H1 (cell line): Measurements from ENCODE around the gene OR5AL1. TPM values are rescaled to one million over a fixed set of nuclear protein-coding genes. Genes with fewer than 3 reads are reported as not detected.

Source experiments
- CTCF ChIA-PET: fragments of 300-600 bp; sonication (Branson Sonifier 250); formaldehyde crosslinking; loops from one replicate; lab custom pipeline; 2021; ENCODE audit not compliant: partially characterized antibody; lab: Charles Lee
- POLR2A ChIA-PET: fragments of 300-600 bp; sonication (Branson Sonifier 250); formaldehyde crosslinking; loops from one replicate; lab custom pipeline; 2021; ENCODE audit warnings: inconsistent platforms; ENCODE audit not compliant: partially characterized antibody; lab: Charles Lee
- DNase-seq, 2 experiments: peaks; one replicate each; pipeline versions ENCODE4 v3.0.0 to v3.0.0-alpha.2; 2010 to 2022; ENCODE audit warnings: low spot score in 2 of 2, low read depth in 1 of 2, mixed read lengths in 1 of 2
- FAIRE-seq: peaks from 2 replicates; lab custom pipeline; 2011; peaks lifted over from hg19 to GRCh38; lab: Jason Lieb, UNC
- H2AFZ ChIP-seq: 2 replicates; pipeline ENCODE4 v1.8.1; 2012; ENCODE audit warnings: low read length, inconsistent platforms
- H2AK5ac ChIP-seq: 2 replicates; pipeline ENCODE4 v1.6.1; 2013; ENCODE audit warnings: low read depth, low read length
- H2BK120ac ChIP-seq: replicated peaks from 2 replicates; pipeline ENCODE3; 2013; ENCODE audit warnings: low read depth, low read length, inconsistent platforms
- H2BK12ac ChIP-seq: 2 replicates; pipeline ENCODE4 v1.6.1; 2013; ENCODE audit warnings: low read depth, low read length
- H2BK15ac ChIP-seq: 2 replicates; pipeline ENCODE4 v1.6.1; 2013; ENCODE audit warnings: low read length
- H2BK20ac ChIP-seq: 2 replicates; pipeline ENCODE4 v1.6.1; 2013; ENCODE audit warnings: low read length
- H2BK5ac ChIP-seq: 2 replicates; pipeline ENCODE4 v1.6.1; 2013; ENCODE audit warnings: low read depth, low read length
- H3K14ac ChIP-seq: 2 replicates; pipeline ENCODE4 v1.6.1; 2013; ENCODE audit warnings: inconsistent platforms; ENCODE audit not compliant: insufficient read length
- H3K18ac ChIP-seq: 2 replicates; pipeline ENCODE4 v1.6.1; 2013; ENCODE audit warnings: low read length; ENCODE audit errors: extremely low read depth
- H3K23ac ChIP-seq: 2 replicates; pipeline ENCODE4 v1.6.1; 2013; ENCODE audit warnings: inconsistent platforms; ENCODE audit not compliant: insufficient read length
- H3K23me2 ChIP-seq: 2 replicates; pipeline ENCODE4 v1.6.1; 2013; ENCODE audit warnings: low read depth, low read length
- H3K27ac ChIP-seq: 2 replicates; pipeline ENCODE4 v1.6.1; 2011; ENCODE audit warnings: low read depth, low read length, inconsistent platforms
- H3K27me3 ChIP-seq, 4 experiments: replicated peaks in 1 of 4; 1 replicate in 1 of 4; 2 replicates in 3 of 4; pipeline versions ENCODE4 v1.6.1 to v1.8.1; 2011 to 2013; ENCODE audit warnings: low read length in 3 of 4, mild to moderate bottlenecking in 3 of 4, inconsistent platforms in 2 of 4, mixed read lengths in 2 of 4, moderate library complexity in 1 of 4; ENCODE audit not compliant: control insufficient read depth in 3 of 4, insufficient read depth in 3 of 4; ENCODE audit errors: extremely low read depth in 1 of 4
- H3K36me3 ChIP-seq, 4 experiments: 2 replicates each; pipeline versions ENCODE4 v1.6.1 to v1.8.1; 2011 to 2013; ENCODE audit warnings: mild to moderate bottlenecking in 4 of 4, low read length in 3 of 4, moderate library complexity in 2 of 4, control low read depth in 1 of 4, inconsistent platforms in 1 of 4; ENCODE audit not compliant: insufficient read depth in 4 of 4, control insufficient read depth in 2 of 4
- H3K4ac ChIP-seq: replicated peaks from 2 replicates; pipeline ENCODE3; 2013; ENCODE audit warnings: low read length, low read depth, mixed read lengths, inconsistent platforms; ENCODE audit not compliant: insufficient read length
- H3K4me1 ChIP-seq, 4 experiments: replicated peaks in 1 of 4; 1 replicate in 1 of 4; 2 replicates in 3 of 4; pipeline versions ENCODE4 v1.6.1 to v1.8.1; 2011 to 2013; ENCODE audit warnings: low read length in 3 of 4, inconsistent platforms in 2 of 4, mixed read lengths in 1 of 4; ENCODE audit not compliant: insufficient read depth in 4 of 4, control insufficient read depth in 3 of 4
- H3K4me2 ChIP-seq, 2 experiments: 2 replicates each; pipeline versions ENCODE4 v1.6.1 to v1.8.1; 2011 to 2013; ENCODE audit warnings: low read depth in 2 of 2, low read length in 2 of 2, control low read depth in 1 of 2, inconsistent platforms in 1 of 2, mild to moderate bottlenecking in 1 of 2; ENCODE audit not compliant: insufficient read depth in 1 of 2
- H3K4me3 ChIP-seq, 4 experiments: fragments of 200-600, 300-600 bp in 1 of 4; sonication (generic), shearing (Covaris generic), sonication (Bioruptor Twin) in 1 of 4; 2 replicates each; pipeline versions ENCODE4 v1.5.1 to v1.8.1; 2011 to 2016; ENCODE audit warnings: low read length in 4 of 4, low read depth in 3 of 4, control low read depth in 2 of 4, inconsistent platforms in 2 of 4, mild to moderate bottlenecking in 2 of 4, mixed read lengths in 1 of 4, moderate library complexity in 1 of 4; ENCODE audit not compliant: insufficient read depth in 2 of 4; ENCODE audit errors: extremely low read depth in 1 of 4
- H3K56ac ChIP-seq: replicated peaks from 2 replicates; pipeline ENCODE3; 2013; ENCODE audit warnings: low read depth, mild to moderate bottlenecking, mixed read lengths, low read length, inconsistent platforms; ENCODE audit not compliant: insufficient read length
- H3K79me1 ChIP-seq: 2 replicates; pipeline ENCODE4 v1.6.1; 2013; ENCODE audit warnings: low read depth, low read length, control low read depth
- H3K79me2 ChIP-seq, 2 experiments: 2 replicates each; pipeline versions ENCODE4 v1.6.1 to v1.8.1; 2012 to 2013; ENCODE audit warnings: low read length in 2 of 2, mild to moderate bottlenecking in 2 of 2, inconsistent platforms in 1 of 2; ENCODE audit not compliant: insufficient read depth in 2 of 2, control insufficient read depth in 1 of 2
- H3K9ac ChIP-seq, 4 experiments: replicated peaks in 1 of 4; 1 replicate in 1 of 4; 2 replicates in 3 of 4; pipeline versions ENCODE4 v1.6.1 to v1.8.1; 2011 to 2013; ENCODE audit warnings: low read depth in 3 of 4, low read length in 3 of 4, control low read depth in 2 of 4, mild to moderate bottlenecking in 2 of 4, moderate library complexity in 2 of 4, inconsistent platforms in 1 of 4; ENCODE audit errors: extremely low read depth in 1 of 4
- H3K9me3 ChIP-seq, 2 experiments: 2 replicates each; pipeline versions ENCODE4 v1.6.1 to v1.8.1; 2012 to 2013; ENCODE audit warnings: mild to moderate bottlenecking in 2 of 2, moderate library complexity in 2 of 2, control low read depth in 1 of 2, inconsistent platforms in 1 of 2, low read depth in 1 of 2, low read length in 1 of 2, mixed read lengths in 1 of 2; ENCODE audit not compliant: insufficient read depth in 2 of 2
- H4K20me1 ChIP-seq, 2 experiments: replicated peaks in 1 of 2; 2 replicates each; pipeline versions ENCODE3 to v1.8.1; 2011 to 2013; ENCODE audit warnings: inconsistent platforms in 2 of 2, low read length in 2 of 2, mild to moderate bottlenecking in 1 of 2; ENCODE audit not compliant: insufficient read depth in 2 of 2, control insufficient read depth in 1 of 2
- H4K5ac ChIP-seq: 2 replicates; pipeline ENCODE4 v1.6.1; 2013; ENCODE audit warnings: low read length, low read depth, mixed read lengths, inconsistent platforms; ENCODE audit not compliant: insufficient read length
- H4K8ac ChIP-seq: 2 replicates; pipeline ENCODE4 v1.8.0; 2013; ENCODE audit warnings: mild to moderate bottlenecking, moderate library complexity, low read length, inconsistent platforms; ENCODE audit not compliant: insufficient read depth; ENCODE audit errors: extremely low read depth
- H4K91ac ChIP-seq: replicated peaks from 2 replicates; pipeline ENCODE3; 2013; ENCODE audit warnings: low read length, mixed read lengths, inconsistent platforms; ENCODE audit not compliant: insufficient read length
- BRCA1 ChIP-seq: IDR thresholded peaks from 2 replicates; pipeline ENCODE4 v1.6.1; 2012; ENCODE audit warnings: low read depth, low read length, improper control_type of control experiment
- CTBP2 ChIP-seq: IDR thresholded peaks from 2 replicates; pipeline ENCODE4 v1.7.0; 2011; ENCODE audit warnings: borderline replicate concordance, mild to moderate bottlenecking, moderate library complexity, mixed read lengths, low read length; ENCODE audit not compliant: insufficient read depth, insufficient read length
- KDM5A ChIP-seq: fragments of 200-600 bp; IDR thresholded peaks from 2 replicates; pipeline ENCODE4 v1.7.1; 2012; ENCODE audit warnings: mild to moderate bottlenecking, low read length, inconsistent platforms, mixed read lengths
- MAX ChIP-seq: IDR thresholded peaks from 2 replicates; pipeline ENCODE4 v1.6.1; 2012; ENCODE audit warnings: inconsistent platforms
- RAD21 ChIP-seq, 2 experiments: IDR thresholded peaks in 1 of 2; conservative IDR thresholded peaks in 1 of 2; 2 replicates each; pipeline ENCODE4 v1.6.1; 2011; ENCODE audit warnings: low read depth in 2 of 2, low read length in 2 of 2, improper control_type of control experiment in 1 of 2, inconsistent platforms in 1 of 2, mild to moderate bottlenecking in 1 of 2, moderate library complexity in 1 of 2
- RFX5 ChIP-seq: IDR thresholded peaks from 2 replicates; pipeline ENCODE4 v1.6.1; 2011; ENCODE audit warnings: low read depth, low read length, improper control_type of control experiment, borderline replicate concordance
- SP2 ChIP-seq: IDR thresholded peaks from 2 replicates; pipeline ENCODE4 v1.6.1; 2012; ENCODE audit warnings: mild to moderate bottlenecking, low read length, inconsistent platforms
- SUZ12 ChIP-seq: fragments of 200-600 bp; sonication (generic); IDR thresholded peaks from 2 replicates; pipeline ENCODE4 v1.6.1; 2012; ENCODE audit warnings: mild to moderate bottlenecking, inconsistent platforms, low read length, moderate library complexity, mixed read lengths
- ZNF274 ChIP-seq: IDR thresholded peaks from 2 replicates; pipeline ENCODE4 v1.7.0; 2012; ENCODE audit warnings: low read length, borderline replicate concordance; ENCODE audit errors: extremely low read depth
- WGBS, 2 experiments: shearing (Covaris generic) in 1 of 2; methylation state at CpG; one replicate each; pipeline versions ENCODE4 v1.1.6 to v1.1.7; 2013 to 2015; ENCODE audit warnings: low lambda C conversion rate in 2 of 2, mixed read lengths in 2 of 2, inconsistent platforms in 1 of 2, low coverage in 1 of 2, missing lambda C conversion rate in 1 of 2; ENCODE audit not compliant: insufficient replicate concordance in 2 of 2, insufficient coverage in 1 of 2, insufficient read length in 1 of 2; ENCODE audit errors: extremely low coverage in 1 of 2, missing lambda C conversion rate in 1 of 2; 5-methylcytosine and 5-hydroxymethylcytosine counted together
- polyA plus RNA-seq, 7 experiments: library from polyadenylated mRNA; depleted of rRNA in 3 of 7; stranded (reverse) in 5 of 7; unstranded in 2 of 7; fragments of >200 nt in 5 of 7; fragments of 200-250 nt in 2 of 7; gene quantifications; 1 replicate in 5 of 7; 2 replicates in 1 of 7; 4 replicates in 1 of 7; pipeline versions ENCODE4 v1.2.1 to v1.2.3, GENCODE V29; 2011 to 2013; ENCODE audit warnings: missing spikeins in 2 of 7, mixed read lengths in 2 of 7
- total RNA-seq: library from RNA; stranded (reverse); fragmentation: NEBNext Ultra II Directional; extraction: Animal tissue kit (Norgen Biotek cat#: 25700); gene quantifications from 2 replicates; pipeline ENCODE4 v1.2.1, GENCODE V29; 2021

OR5AL1 gene
- total and polyA plus RNA-seq, 2 of the 8 experiments (the other 6 are each of a cell fraction or from before 2014, with no cell fraction given): not detected

- H3K56ac ChIP-seq: no peak within 1 kb of the TSS
- FAIRE-seq: no peak
Observed at GRCh38 chr11:56375324-56375723, 37.2 kb upstream of the OR5AL1 start, which contains the start of gene OR8U1. Gene OR8U1 (plus strand): TSS chr11:56375624. CDS start chr11:56375624, 0 bp downstream.

More at GRCh38 chr11:56375324-56375723, 37.2 kb upstream of the OR5AL1 start, which contains the start of gene OR8U1:
- Histone ChIP-seq H3K27me3 (no peaks in the 10 kb centered on the region), H2BK120ac (no peak within 1 kb of the TSS), H4K8ac (no peak within 1 kb of the TSS), H3K4me3 (no peak within 1 kb of the TSS), H3K79me1 (no peaks in the 10 kb centered on the region), H2BK12ac (no peak within 1 kb of the TSS), H3K14ac (no peak within 1 kb of the TSS), H3K9ac (no peak within 1 kb of the TSS), H3K4me1 (no peaks in the 10 kb centered on the region), H2BK5ac (no peak within 1 kb of the TSS), H3K27ac (no peak within 1 kb of the TSS), H3K23ac (no peak within 1 kb of the TSS), H3K36me3 (no peaks in the 10 kb centered on the region), H2BK20ac (no peak within 1 kb of the TSS), H4K91ac (no peak within 1 kb of the TSS), H3K79me2 (no peaks in the 10 kb centered on the region), H3K18ac (no peak within 1 kb of the TSS), H2AFZ (peak within 1 kb of the TSS; percentile 54), H3K23me2 (no peaks in the 10 kb centered on the region), H2AK5ac (no peak within 1 kb of the TSS), H3K4ac (no peak within 1 kb of the TSS), H3K4me2 (no peak within 1 kb of the TSS), H3K9me3 (no peaks in the 10 kb centered on the region), H4K20me1 (no peaks in the 10 kb centered on the region), H4K5ac (no peak within 1 kb of the TSS), H2BK15ac (no peak within 1 kb of the TSS)
- CTCF ChIA-PET: interaction anchor here (1.0 kb wide), 1 partner anchor 38 kb away, joined by 3 read pairs; no protein-coding TSS in a partner anchor
- DNase-seq: no peak
- POLR2A ChIA-PET: no interaction called here
- WGBS, 2 experiments: 83% methylated on average over 2 of the region's 2 CpGs; no CpG with 5 or more reads in 1 of the 2 experiments
- TF ChIP-seq ZNF274: no peak
- TF ChIP-seq CTBP2: no peak
- TF ChIP-seq MAX: no peak
- TF ChIP-seq RAD21 (IDR thresholded peaks at IDR 0.05 in 1 of 2, conservative IDR thresholded peaks at IDR 0.05 in 1 of 2; ENCODE audit: low read depth in 2 of 2, low read length in 2 of 2): no peak
- TF ChIP-seq BRCA1: no peak
- no peak for TF ChIP-seq SP2
- TF ChIP-seq RFX5: no peak
- no peak for TF ChIP-seq KDM5A
- TF ChIP-seq SUZ12: no peak
